OCI-LY7 (cell line): ENCODE results near the gene ZFYVE9. TPM values are rescaled to one million over a fixed set of nuclear protein-coding genes. Genes with fewer than 3 reads are reported as not detected.

Experiments used
- BruUV-seq: library from RNA; stranded (reverse); fragments of 400-500 nt; replicated peaks from 2 replicates; lab custom pipeline; 2021; lab: Mats Ljungman, UMichigan
- CTCF ChIA-PET: fragments of 300-600 bp; sonication (Branson Sonifier 250); formaldehyde crosslinking; loops from one replicate; lab custom pipeline; 2022; ENCODE audit warnings: antibody characterized with exemption; ENCODE audit not compliant: unreplicated experiment; lab: Charles Lee
- POLR2A ChIA-PET: fragments of 300-600 bp; sonication (Branson Sonifier 250); formaldehyde crosslinking; loops from one replicate; lab custom pipeline; 2022; ENCODE audit warnings: antibody characterized with exemption; lab: Charles Lee
- DNase-seq: peaks from one replicate; pipeline ENCODE4 v3.0.0-alpha.2; 2015; ENCODE audit warnings: low spot score
- H2AFZ ChIP-seq: fragments of 200-600 bp; sonication (generic), shearing (Covaris generic); 2 replicates; pipeline ENCODE4 v1.6.1; 2014; ENCODE audit warnings: mild to moderate bottlenecking, antibody characterized with exemption, low read length, moderate library complexity
- H3K27ac ChIP-seq: fragments of 200-600 bp; sonication (generic); 2 replicates; pipeline ENCODE4 v1.5.1; 2014; ENCODE audit warnings: mixed run types, low read depth, mild to moderate bottlenecking, moderate library complexity, low read length, inconsistent platforms; ENCODE audit not compliant: poor library complexity, severe bottlenecking
- H3K36me3 ChIP-seq: fragments of 200-600 bp; sonication (generic); 2 replicates; pipeline ENCODE4 v1.6.1; 2014; ENCODE audit warnings: mild to moderate bottlenecking, antibody characterized with exemption, low read length, moderate library complexity, mixed read lengths; ENCODE audit not compliant: insufficient read depth
- H3K4me1 ChIP-seq: fragments of 200-600 bp; sonication (generic); 2 replicates; pipeline ENCODE4 v1.5.1; 2014; ENCODE audit warnings: mild to moderate bottlenecking, low read length; ENCODE audit not compliant: insufficient read depth, poor library complexity, severe bottlenecking
- H3K4me2 ChIP-seq: fragments of 200-600 bp; sonication (generic); 2 replicates; pipeline ENCODE4 v1.6.1; 2014; ENCODE audit warnings: mild to moderate bottlenecking, low read length
- H3K4me3 ChIP-seq: fragments of 200-600 bp; sonication (generic); 2 replicates; pipeline ENCODE4 v1.5.1; 2014; ENCODE audit warnings: mild to moderate bottlenecking, low read depth, low read length; ENCODE audit not compliant: poor library complexity, severe bottlenecking
- H3K79me2 ChIP-seq: fragments of 200-600 bp; sonication (generic); 2 replicates; pipeline ENCODE4 v1.6.1; 2016; ENCODE audit warnings: low read depth, mild to moderate bottlenecking, low read length, moderate library complexity, mixed read lengths; ENCODE audit not compliant: insufficient read depth
- H3K9me2 ChIP-seq: fragments of 200-600 bp; sonication (generic); 2 replicates; pipeline ENCODE4 v1.6.1; 2016; ENCODE audit warnings: mild to moderate bottlenecking, low read length, mixed read lengths; ENCODE audit not compliant: insufficient read depth
- H3K9me3 ChIP-seq: fragments of 200-600 bp; sonication (generic); 2 replicates; pipeline ENCODE4 v1.6.1; 2014; ENCODE audit warnings: mild to moderate bottlenecking, mixed run types, low read length, mixed read lengths
- H4K20me1 ChIP-seq: fragments of 200-600 bp; sonication (generic); 2 replicates; pipeline ENCODE4 v1.6.1; 2014; ENCODE audit warnings: mild to moderate bottlenecking, antibody characterized with exemption, low read length, moderate library complexity, mixed read lengths; ENCODE audit not compliant: insufficient read depth
- EZH2phosphoT487 ChIP-seq: fragments of 200-600 bp; sonication (generic); IDR thresholded peaks from 2 replicates; pipeline ENCODE4 v1.6.1; 2018; ENCODE audit warnings: low read depth, borderline replicate concordance, mild to moderate bottlenecking, mixed run types, antibody characterized with exemption, low read length, moderate library complexity, mixed read lengths
- intact Hi-C: fragments of 100-400 bp; cut with micrococcal nuclease; formaldehyde crosslinking; loops from one replicate; pipeline ENCODE4 v1.10.0; 2022; ENCODE audit not compliant: unreplicated experiment
- total RNA-seq, 2 experiments: library from RNA; depleted of rRNA in 1 of 2; stranded (reverse); fragments of >200 nt in 1 of 2; shearing (Covaris generic) in 1 of 2; gene quantifications; 2 replicates each; pipeline ENCODE4 v1.2.3, GENCODE V29; 2014 to 2022
- TF ChIP-seq, protein P1 (sequence below): fragments of 200-600 bp; sonication (generic); conservative IDR thresholded peaks from 2 replicates; pipeline ENCODE4 v1.5.1; 2014; ENCODE audit warnings: mild to moderate bottlenecking, antibody characterized with exemption, low read length, moderate library complexity, mixed read lengths

ZFYVE9 gene
- total RNA-seq, 2 experiments from 2014 or later, result 3.7 to 5.6 TPM

DNA sequence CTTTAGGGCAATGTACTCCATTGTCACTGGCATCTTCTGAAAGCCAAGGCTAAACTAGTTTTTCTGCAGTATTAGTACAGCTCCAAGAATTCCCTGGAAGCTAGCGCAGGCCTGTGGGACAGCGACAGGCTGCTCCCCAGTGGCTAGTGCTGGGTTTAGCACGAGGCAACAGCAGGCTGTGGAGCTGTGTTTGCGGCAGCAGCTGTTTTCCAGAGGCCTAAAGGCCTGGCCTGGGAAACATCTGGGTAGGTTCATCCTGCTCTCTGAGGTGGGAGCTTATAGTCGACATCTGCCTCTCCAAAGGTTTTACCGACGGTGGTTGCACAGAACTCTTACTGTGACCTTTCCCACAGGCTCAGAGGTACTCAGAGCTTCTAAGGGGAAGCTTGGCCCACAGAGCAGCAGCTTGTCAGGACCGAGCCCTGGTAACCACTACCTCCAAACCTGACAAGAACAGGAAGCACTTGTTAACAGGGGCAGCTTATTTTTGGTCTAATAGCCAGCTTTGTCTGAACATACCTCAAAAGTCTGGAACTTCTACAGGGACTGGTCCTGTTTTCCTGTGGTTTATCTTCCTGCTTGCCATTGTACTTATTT, 206.9 kb downstream of the ZFYVE9 start:
- no peak for TF ChIP-seq EZH2phosphoT487
- TF ChIP-seq, protein P1, sequence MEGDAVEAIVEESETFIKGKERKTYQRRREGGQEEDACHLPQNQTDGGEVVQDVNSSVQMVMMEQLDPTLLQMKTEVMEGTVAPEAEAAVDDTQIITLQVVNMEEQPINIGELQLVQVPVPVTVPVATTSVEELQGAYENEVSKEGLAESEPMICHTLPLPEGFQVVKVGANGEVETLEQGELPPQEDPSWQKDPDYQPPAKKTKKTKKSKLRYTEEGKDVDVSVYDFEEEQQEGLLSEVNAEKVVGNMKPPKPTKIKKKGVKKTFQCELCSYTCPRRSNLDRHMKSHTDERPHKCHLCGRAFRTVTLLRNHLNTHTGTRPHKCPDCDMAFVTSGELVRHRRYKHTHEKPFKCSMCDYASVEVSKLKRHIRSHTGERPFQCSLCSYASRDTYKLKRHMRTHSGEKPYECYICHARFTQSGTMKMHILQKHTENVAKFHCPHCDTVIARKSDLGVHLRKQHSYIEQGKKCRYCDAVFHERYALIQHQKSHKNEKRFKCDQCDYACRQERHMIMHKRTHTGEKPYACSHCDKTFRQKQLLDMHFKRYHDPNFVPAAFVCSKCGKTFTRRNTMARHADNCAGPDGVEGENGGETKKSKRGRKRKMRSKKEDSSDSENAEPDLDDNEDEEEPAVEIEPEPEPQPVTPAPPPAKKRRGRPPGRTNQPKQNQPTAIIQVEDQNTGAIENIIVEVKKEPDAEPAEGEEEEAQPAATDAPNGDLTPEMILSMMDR, result no peak
- Histone ChIP-seq H2AFZ (no peak overlapping the region), H3K79me2 (no peaks in the 10 kb centered on the region), H3K27ac (no peak overlapping the region), H3K9me3 (no peaks in the 10 kb centered on the region), H3K4me2 (no peak overlapping the region), H3K4me3 (no peak overlapping the region), H3K4me1 (no peaks in the 10 kb centered on the region), H3K9me2 (no peaks in the 10 kb centered on the region), H3K36me3 (peaks cover 28% of the 10 kb centered on the region), H4K20me1 (no peaks in the 10 kb centered on the region)
- intact Hi-C loops, result no loop called here
- no TSS peak for BruUV-seq
- ChIA-PET CTCF (interaction anchor here (0.5 kb wide), 2 partner anchors 16 to 35 kb away, joined by 3 read pairs; no protein-coding TSS in a partner anchor), POLR2A (interaction anchor here (0.7 kb wide), 1 partner anchor 472 kb away, joined by 3 read pairs; no protein-coding TSS in a partner anchor)
- no peak for DNase-seq

- Histone ChIP-seq H4K20me1 (no peaks in the 10 kb centered on the region), H3K36me3 (peaks cover 67% of the 10 kb centered on the region), H3K4me2 (no peak overlapping the region), H2AFZ (no peak overlapping the region), H3K9me3 (no peaks in the 10 kb centered on the region), H3K79me2 (no peaks in the 10 kb centered on the region), H3K4me3 (no peak overlapping the region), H3K27ac (no peak overlapping the region), H3K9me2 (no peaks in the 10 kb centered on the region), H3K4me1 (no peaks in the 10 kb centered on the region)
- no peak for TF ChIP-seq EZH2phosphoT487
- DNase-seq, result no peak
- ChIA-PET CTCF (no interaction called here), POLR2A (no interaction called here)
- no TSS peak for BruUV-seq
- intact Hi-C loops, result loop anchor here (2.0 kb wide), 1 partner anchor 24 kb away; no protein-coding TSS in a partner anchor
Measured at GRCh38 chr1:52352690-52353089, 210.8 kb downstream of the ZFYVE9 start.

- Histone ChIP-seq H3K9me3 (no peaks in the 10 kb centered on the region), H4K20me1 (no peaks in the 10 kb centered on the region), H3K36me3 (peaks cover 94% of the 10 kb centered on the region), H3K4me3 (no peak overlapping the region), H3K4me1 (no peaks in the 10 kb centered on the region), H3K27ac (no peak overlapping the region), H3K79me2 (no peaks in the 10 kb centered on the region), H3K9me2 (no peaks in the 10 kb centered on the region), H3K4me2 (no peak overlapping the region), H2AFZ (no peak overlapping the region)
- no TSS peak for BruUV-seq
- no peak for TF ChIP-seq EZH2phosphoT487
- TF ChIP-seq, protein P1, result no peak
- ChIA-PET CTCF (no interaction called here), POLR2A (no interaction called here)
- intact Hi-C loops, result no loop called here
- no peak for DNase-seq
Measured at GRCh38 chr1:52355436-52355835, 213.5 kb downstream of the ZFYVE9 start.
